HG02571 (cell line): Measurements from ENCODE around the gene RORC.
"Not testable (repeated sequence)": the region's sequence is repeated elsewhere in the genome, so short reads cannot be mapped to it uniquely, and the experiment has no call there.

Source experiments
- ATAC-seq: cut with Tn5 transposase; IDR thresholded peaks from one replicate; pipeline ENCODE4 v1.9.1; 2021; ENCODE audit warnings: mild to moderate bottlenecking, moderate library complexity; ENCODE audit not compliant: unreplicated experiment

The RORC gene

DNA sequence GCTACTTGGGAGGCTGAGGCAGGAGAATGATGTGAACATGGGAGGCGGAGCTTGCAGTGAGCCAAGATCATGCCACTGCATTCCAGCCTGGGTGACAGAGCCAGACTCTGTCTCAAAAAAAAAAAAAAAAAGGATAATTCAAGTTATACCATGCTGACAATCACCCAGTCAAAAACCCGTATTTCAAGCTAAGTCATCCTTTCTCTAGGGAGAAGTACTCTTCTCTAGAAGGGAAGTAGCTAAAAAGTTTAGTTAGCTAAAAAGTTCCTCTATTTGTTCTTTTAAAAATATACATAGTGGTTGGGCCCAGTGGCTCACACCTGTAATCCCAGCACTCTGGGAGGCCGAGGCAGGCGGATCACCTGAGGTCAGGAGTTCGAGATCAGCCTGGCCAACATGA, 50.9 kb downstream of the RORC start:
- not testable (repeated sequence) for ATAC-seq

DNA sequence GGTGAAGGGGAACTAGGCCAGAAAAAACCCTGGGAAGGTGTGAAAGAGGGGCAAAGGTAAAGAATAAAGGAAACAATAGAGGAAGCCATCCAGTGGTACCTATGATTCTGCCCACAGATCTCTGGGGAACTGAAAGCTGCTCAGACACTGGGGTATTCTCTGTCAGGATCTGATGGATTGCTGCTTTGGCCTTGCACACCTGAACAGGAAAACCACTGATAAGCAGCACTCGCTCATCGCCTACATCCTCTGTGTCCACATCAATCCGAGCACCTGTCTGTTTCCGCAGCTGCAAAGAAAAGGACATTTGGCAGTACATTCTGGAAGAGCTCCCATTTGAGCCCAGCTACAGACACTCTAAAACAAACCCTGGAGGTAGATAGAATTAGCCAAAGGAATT, 51.8 kb downstream of the RORC start:
- ATAC-seq: no peak

DNA sequence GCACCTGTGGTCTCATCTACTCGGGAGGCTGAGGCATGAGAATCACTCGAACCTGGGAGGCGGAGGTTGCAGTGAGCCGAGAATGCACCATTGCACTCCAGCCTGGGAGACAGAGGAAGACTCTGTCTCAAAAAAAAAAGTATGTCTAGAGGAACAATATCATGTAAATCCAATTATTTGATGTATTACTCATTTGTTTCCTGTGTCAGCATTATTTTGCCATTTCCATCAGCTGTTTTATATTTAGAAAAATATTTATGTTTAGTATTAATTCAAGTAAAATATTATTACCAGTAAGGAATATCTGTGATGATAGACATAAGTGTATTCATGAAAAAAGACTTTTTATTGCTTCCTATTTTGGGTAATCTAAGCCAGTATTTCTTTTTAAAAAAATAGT, 54.3 kb downstream of the RORC start:
- ATAC-seq: no peak

DNA sequence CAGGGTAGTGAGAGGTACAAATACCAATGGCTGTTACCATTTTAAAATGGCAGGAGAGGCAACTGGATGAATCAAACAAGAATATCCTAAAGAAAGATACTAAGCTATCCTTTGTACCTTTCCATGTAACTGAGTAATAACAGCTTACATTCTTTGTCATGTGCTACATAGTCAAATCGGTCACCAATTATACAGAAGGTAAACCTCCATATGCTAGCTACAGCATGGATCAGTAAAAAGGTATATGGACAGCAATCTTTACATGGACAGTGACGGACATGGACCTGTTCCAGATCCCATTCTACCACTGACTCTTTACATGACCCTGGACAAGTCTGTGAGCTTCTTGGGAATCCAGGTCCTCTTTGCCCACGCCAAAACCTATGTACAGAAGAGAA, 54.9 kb downstream of the RORC start:
- ATAC-seq: no peak

DNA sequence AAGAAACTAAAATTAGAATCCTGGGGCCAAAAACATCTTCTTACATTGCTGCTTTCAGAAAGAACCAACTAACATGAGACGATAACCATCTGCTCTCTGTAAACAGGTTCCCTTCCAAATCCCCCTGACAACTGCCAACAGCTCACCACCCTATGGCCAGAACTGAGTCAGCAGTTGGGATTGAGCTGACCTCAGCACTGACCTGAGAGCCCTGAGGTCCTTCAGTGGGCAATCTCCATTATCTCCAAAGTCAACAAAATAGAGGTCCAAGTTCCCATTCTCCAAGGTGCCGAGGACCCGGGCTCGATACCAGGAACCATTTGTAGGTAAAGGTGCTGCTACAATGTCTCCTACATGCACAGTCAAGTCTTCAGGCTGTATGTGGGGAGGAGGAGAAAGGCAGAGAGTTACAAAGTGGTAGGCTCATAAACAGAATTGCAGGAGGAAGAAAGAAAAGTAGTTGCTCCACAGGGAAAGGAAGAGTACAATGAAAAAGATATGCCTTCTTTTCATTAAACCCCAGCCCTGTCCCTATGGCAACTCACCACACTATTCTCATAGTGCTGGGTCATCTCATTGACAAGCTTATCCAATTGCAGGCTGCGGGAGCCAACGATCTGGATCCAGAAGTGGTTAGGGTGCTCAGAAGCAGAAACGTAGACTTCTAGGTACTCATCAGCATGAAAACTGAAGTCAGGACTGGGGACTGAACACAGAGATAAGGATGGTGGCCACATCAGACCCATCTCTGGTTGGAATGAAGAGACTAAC, 55.5 kb downstream of the RORC start:
- no peak for ATAC-seq

DNA sequence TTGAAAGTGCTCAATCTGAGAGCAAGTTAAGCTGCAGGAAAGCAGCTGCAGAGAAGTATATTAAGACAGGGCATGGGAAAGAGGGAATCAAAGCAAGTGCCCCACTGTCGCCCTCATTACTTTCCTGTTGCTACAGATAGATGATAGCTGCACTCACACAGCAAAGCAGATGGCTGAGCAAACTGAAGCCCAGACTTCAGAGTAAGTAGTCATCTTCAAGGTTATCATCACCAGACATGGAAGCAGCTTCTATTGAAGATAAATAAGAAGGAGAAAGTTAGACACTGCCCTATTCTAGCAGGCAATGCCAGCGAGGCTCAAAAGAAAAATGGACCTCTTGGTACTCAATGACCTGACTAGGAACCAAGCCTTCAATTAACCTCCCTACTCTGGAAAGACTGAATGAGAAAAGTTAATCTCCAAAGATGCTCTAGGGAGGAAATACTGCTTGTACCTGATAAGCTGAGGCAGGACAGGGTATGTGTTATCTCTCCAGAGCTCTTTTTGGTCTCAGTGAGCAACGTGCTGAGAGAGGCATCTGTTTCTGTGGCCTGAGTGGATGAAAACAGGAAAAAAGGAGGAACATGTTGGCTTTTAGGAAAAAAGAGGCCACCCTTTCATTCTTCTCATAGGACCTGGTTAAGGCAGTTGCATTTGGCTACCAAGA, 57.2 kb downstream of the RORC start:
- ATAC-seq: no peak

DNA sequence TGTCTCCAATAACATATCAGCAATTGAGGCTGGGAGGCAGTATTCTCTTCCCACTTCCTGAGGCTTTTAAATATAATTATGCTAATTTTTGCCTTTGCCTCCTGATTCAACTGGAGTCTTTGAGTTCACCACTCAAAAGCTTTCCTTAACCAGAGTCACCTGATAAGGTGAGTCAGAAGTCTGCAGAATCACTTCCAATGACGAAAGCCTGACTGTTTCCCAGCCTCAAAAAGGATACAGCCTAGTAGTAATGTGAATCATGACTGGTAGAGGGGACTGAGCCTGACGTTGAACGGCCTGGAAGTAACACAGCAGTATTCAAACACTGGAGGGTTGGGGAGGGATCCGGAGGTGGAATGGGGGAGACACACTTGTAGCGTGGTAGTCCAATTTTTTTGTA, 57.9 kb downstream of the RORC start:
- no peak for ATAC-seq

DNA sequence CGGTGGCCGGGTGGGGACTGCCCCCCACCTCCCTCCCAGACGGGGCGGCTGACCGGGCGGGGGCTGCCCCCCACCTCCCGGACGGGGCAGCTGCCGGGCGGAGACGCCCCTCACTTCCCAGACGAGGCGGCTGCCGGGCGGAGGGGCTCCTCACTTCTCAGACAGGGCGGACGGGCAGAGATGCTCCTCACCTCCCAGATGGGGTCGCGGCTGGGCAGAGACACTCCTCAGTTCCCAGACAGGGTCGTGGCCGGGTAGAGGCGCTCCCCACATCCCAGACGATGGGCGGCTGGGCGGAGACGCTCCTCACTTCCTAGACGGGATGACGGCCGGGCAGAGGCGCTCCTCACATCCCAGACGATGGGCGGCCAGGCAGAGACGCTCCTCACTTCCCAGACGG, 62.3 kb downstream of the RORC start:
- not testable (repeated sequence) for ATAC-seq

DNA sequence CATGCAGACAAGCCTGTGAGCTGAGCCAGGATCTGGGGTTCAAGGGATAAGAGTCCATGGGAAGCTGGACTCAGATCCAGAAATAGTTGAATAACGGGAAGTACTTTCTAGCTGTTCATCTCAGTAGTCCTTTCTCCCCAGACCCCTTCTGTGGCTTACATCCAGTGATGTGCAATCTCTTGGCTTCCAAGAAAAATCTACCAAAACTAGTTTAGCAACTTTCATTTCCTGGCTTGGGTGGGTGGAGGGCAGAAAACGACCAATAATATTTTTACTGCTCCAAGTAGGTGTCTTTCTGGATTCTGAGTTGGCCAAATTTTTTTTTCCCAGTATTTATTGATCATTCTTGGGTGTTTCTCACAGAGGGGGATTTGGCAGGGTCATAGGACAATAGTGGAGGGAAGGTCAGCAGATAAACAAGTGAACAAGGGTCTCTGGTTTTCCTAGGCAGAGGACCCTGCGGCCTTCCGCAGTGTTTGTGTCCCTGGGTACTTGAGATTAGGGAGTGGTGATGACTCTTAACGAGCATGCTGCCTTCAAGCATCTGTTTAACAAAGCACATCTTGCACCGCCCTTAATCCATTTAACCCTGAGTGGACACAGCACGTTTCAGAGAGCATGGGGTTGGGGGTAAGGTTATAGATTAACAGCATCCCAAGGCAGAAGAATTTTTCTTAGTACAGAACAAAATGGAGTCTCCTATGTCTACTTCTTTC, 63.1 kb downstream of the RORC start:
- not testable (repeated sequence) for ATAC-seq

DNA sequence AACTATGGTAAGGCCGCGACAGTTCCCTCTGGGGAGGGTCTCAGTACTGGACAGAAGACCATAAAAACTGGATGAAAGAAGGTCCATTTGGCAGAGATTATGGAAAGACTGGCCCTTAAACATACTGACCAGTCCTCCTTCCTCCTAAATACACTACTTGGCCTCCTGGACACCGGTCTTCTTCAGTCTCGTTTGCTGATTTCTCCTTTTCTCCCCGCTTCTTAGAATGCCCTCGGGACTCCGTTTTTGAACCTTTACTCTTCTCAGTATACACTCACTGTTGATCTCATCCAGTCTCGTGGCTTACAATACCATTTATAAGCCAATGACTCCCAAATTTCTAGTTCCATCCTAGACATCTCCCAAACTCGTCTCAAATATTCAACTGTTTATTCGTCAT, 67.6 kb downstream of the RORC start:
- no peak for ATAC-seq

DNA sequence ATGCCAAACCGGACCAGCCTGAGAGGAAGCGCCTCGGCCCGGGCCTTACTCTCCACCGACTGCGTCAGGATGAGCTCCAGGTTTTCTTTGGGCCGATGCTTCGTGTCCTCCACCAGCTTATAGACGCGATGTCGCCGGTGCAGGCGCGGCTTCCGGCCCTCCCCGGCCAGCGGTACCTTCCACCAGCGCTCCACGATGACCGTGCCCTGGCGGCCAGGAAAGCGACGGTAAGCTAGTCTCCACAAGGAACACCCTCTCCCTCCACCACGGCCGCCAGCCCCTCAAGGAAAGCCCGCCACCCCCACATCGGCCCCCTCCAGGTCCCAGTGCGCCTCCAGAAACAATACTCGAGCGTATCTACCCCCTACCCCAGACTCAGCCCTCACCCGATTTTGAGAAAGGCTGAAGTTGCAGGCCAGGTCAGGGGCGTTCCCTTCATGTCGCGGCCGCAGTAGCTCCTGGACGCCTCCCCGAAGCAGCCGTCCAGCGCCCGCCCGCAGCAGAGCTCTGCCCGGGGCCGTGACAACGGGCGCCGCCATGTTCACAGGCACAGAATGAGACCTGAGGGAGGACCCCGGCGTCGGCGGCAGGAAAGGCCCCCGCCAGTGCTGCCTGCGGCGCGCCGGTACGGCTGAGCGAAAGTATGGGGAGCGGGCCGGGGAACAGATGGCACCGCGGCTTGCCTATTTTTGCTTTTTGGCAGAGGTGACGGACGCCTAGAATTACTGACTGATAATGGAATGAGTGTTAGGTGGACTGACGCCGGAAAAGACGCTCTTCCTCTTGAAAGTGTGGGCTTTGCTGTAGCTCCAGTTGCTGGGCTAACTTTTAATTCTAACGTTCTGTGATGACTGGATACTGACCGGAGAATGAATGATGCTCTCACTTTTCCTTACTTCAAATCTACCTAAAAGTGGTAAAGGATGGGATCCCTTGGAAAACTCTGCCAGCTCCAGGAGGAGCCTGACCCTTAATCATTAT, 68.4 kb downstream of the RORC start, which contains the start of gene MRPL9:
TSS of gene MRPL9 (minus strand) at position 556 of the 981 bp plus-strand sequence. CDS start at position 539, 17 bp downstream.
- ATAC-seq: peak; percentile 81

DNA sequence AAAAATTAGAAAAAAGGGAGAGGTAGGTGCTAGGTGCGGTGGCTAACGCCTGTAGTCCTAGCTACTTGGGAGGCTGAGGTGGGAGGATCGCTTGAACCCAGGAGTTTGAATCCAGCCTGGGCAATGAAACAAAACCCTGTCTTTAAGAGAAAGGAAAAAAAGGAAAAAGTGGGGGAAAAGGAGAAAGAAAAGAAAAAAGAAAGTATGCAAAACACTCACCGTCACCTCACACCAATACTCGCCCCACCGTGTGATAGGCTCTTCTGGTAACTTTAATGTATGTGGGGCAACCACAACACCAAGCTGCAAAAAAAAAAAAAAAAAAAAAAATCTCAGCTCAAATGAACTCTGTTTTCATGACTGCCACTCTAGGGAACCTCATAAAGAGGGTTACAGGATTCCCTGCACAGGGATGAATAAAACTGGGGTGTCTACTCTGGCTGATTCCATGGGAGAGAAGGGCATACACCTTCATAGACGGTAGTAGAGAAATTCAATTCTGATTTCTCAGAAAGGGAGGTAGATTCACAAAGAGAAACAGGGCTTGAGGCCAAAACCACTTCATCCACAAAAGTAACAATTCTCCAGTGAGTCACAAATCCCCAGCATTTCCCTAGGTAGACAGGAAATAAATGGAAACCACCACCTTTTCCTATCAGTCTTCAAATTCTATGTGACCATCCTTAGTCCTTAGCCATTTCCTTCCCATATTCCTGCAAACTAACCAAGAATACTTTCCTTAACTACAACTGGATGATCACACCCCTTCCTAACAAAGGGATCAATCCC, 70.8 kb downstream of the RORC start:
- no peak for ATAC-seq

DNA sequence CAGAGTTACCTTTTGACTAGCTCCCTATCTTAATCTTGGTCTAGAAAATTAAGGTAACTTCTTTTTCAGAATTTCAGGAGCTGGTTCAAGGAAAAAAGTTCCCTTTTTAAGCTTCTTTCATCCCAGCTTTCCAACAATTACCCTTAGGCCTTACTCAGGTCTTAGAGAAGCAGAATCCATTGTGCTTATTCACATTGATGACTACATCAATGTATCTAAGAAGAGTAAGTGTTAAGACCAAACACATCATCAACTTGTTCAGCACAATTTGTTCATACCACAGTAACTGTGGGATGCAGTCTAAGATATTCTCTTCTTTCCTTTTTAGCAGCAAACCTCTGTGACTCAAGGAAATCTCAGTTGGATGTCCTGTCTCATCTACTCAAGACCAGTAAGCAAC, 72.4 kb downstream of the RORC start:
- no peak for ATAC-seq

DNA sequence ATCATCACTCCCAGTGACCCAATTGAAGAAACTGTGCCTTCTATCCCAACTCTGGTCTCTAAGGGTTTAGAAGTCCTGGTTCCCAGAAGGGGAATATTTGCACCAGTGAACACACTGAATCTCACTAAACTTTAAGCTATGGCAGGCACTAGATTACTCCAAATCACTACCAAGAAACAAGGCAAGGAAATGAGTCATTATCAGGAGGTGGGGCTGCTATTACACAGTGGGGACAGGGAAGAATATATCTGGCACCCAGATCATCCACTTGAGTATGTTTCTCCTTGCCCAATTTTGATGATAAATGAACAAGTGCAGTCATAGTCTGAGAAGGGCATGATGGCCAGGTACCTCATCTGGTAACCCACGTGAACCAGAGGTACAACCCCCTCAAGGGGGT, 75.3 kb downstream of the RORC start:
- ATAC-seq: no peak
